ENCODE measurements around the gene PAK1IP1.
A peak's percentile ranks its signal among the peaks of the same experiment; 100 is the strongest.
"Not testable (repeated sequence)": the region's sequence is repeated elsewhere in the genome, so short reads cannot be mapped to it uniquely, and the experiment has no call there.

The PAK1IP1 gene

DNA sequence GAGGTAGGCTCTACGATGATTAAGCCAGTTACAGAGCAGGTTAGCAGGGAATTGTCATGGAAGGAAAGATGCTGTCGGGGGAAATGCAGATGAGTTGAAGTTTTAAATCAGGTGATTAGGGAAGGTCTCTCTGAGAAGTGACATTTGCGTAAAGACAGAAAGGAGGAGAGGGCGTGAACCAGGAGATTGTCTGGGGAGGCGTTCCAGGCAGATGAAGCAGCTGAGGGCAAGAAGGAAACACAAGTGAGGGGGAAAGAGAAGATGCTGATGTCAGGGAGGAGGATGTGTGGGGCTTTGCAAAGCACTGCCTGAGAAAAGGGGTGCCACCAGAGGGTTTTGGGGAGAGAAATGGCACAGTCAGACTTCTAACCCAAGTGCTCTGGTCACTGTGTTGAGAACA lies 50.3 kb downstream of the PAK1IP1 start:
- DNase-seq, result no peak

DNA sequence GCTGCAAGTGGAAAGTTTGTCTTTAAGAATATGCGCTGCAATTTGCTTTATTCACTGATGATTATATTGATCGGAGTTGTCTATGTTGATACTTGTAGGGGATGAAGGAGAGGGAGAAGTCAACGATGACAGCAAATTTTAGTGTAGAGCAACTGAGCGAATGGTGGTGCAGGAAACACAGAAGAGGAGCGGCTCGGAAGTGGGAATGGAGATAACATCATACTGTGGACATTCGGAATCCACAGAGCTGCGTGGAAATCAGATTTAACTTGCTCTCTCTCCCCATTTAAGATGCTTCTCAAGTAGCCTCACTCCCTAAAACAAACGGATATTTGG lies 52.1 kb downstream of the PAK1IP1 start:
- no peak for DNase-seq

DNA sequence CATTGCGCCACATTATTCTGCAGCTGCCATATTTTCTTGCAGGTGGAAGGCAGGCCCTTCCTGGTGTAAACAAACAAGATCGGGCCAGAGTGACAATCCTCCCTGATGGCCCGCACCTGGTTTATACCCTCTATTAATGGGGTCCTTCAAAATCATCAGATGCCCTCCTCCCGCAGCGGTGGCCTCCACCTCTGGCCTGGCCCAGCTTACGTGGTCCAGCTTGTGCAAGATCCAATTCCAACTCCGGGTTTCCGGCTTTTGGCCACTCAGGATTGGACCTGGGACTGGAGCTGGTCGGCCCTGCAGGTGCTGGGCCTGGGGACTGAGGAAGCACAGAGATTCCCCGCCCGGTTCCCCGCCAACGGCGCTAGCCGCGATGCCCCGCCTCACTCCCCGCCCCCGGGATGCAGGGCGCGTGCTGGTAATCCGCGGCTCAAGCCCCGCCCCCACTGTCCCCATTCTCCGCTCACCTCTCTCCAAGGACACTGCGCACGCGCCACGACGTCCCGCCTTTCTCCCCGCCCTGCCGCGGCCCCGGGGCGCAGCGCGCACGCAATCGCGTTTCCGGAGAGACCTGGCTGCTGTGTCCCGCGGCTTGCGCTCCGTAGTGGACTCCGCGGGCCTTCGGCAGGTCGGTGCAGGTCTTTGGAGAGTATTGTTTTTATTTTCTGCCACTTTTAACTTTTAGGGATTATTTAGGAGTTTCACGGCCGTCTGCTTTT lies 52.6 kb downstream of the PAK1IP1 start, which contains the start of gene TMEM14B:
TSS of gene TMEM14B (plus strand) at position 555 of the 722 bp plus-strand sequence. CDS start 1,441 bp downstream, outside the sequence.
- peak; percentile 95 for DNase-seq

GRCh38 chr6:10749734-10750133 lies 55.0 kb downstream of the PAK1IP1 start:
- DNase-seq, result no peak

- not testable (repeated sequence) for DNase-seq
Measured at GRCh38 chr6:10750568-10750967, 55.8 kb downstream of the PAK1IP1 start.

- DNase-seq, result not testable (repeated sequence)
Measured at GRCh38 chr6:10751757-10752156, 57.0 kb downstream of the PAK1IP1 start.

GRCh38 chr6:10756085-10756484 lies 61.3 kb downstream of the PAK1IP1 start:
- no peak for DNase-seq

Data from MV-4-11 (cell line).